ENCODE results near the gene SAV1.

- TF ChIP-seq CTCF (IDR thresholded peaks at IDR 0.05; ENCODE audit: low read length) (no peak), EZH2 (IDR thresholded peaks at IDR 0.05; ENCODE audit: borderline replicate concordance, low read length) (no peak)
These were observed 69.3 kb downstream of the SAV1 start for GRCh38 chr14:50598765-50599164.
